ENCODE measurements around the gene MIF. TPM values are rescaled to one million over a fixed set of nuclear protein-coding genes. Genes with fewer than 3 reads are reported as not detected.
A peak's percentile ranks its signal among the peaks of the same experiment; 100 is the strongest.

Gene MIF
- total RNA-seq, 1 experiment from 2014 or later, result 1,068 TPM

- Histone ChIP-seq H2BK15ac (ENCODE audit: low read depth, low read length) (no peak overlapping the region), H3K23ac (ENCODE audit: insufficient read length, low read depth, low read length) (no peak overlapping the region), H3K27me3 (ENCODE audit: insufficient read depth, low read length) (no peaks in the 10 kb centered on the region), H3K9me3 (ENCODE audit: control insufficient read depth, low read depth, low read length) (no peaks in the 10 kb centered on the region), H3K23me2 (ENCODE audit: insufficient read length, low read depth, low read length, poor library complexity, severe bottlenecking) (peaks cover 14% of the 10 kb centered on the region), H2BK20ac (ENCODE audit: low read depth, low read length, poor library complexity, severe bottlenecking) (no peak overlapping the region), H3K18ac (ENCODE audit: insufficient read length, low read depth, low read length) (no peak overlapping the region), H3K4me1 (ENCODE audit: insufficient read depth, low read length) (0 out of 2 replicates have a peak, but pooled peaks cover 2% of the 10 kb centered on the region), H2BK12ac (ENCODE audit: insufficient read length, low read depth, low read length) (no peak overlapping the region), H3K79me2 (ENCODE audit: insufficient read depth, low read length) (no peaks in the 10 kb centered on the region), H2AK5ac (ENCODE audit: insufficient read length, low read length) (no peak overlapping the region), H3K14ac (ENCODE audit: insufficient read depth, low read length) (no peak overlapping the region), H3K9ac (ENCODE audit: extremely low read depth, insufficient read length, low read length) (no peak overlapping the region), H3K4ac (ENCODE audit: low read depth, low read length) (no peak overlapping the region), H3K56ac (ENCODE audit: insufficient read length, low read depth, low read length) (no peak overlapping the region), H4K20me1 (ENCODE audit: control insufficient read depth, insufficient read depth, insufficient read length) (no peaks in the 10 kb centered on the region), H2AFZ (ENCODE audit: low read length) (no peak overlapping the region), H4K91ac (ENCODE audit: insufficient read length, low read depth, low read length) (no peak overlapping the region), H2BK5ac (ENCODE audit: insufficient read length, low read length) (no peak overlapping the region), H4K8ac (replicated peaks; ENCODE audit: insufficient read length, low read depth, low read length) (no peak overlapping the region), H3K27ac (ENCODE audit: insufficient read length, low read depth, low read length) (no peak overlapping the region), H3K4me2 (ENCODE audit: insufficient read depth, insufficient read length, low read length) (peak overlapping the region; percentile 91), H3T11ph (ENCODE audit: low read length) (no peak overlapping the region), H2BK120ac (ENCODE audit: low read depth, low read length, poor library complexity, severe bottlenecking) (no peak overlapping the region), H4K5ac (ENCODE audit: insufficient read length, low read depth, low read length) (no peak overlapping the region), H3K79me1 (ENCODE audit: insufficient read depth, low read depth, low read length, poor library complexity, severe bottlenecking) (no peaks in the 10 kb centered on the region)
- DNase-seq, result no peak
- Mint-ChIP-seq H3K27ac (peak overlapping the region; percentile 90 to 97 (median 95); a peak in 4 of 7 replicates), H3K9me3 (no peaks in the 10 kb centered on the region; a peak in 1 of 5 replicates), H3K36me3 (ENCODE audit: insufficient read depth in 1 of 3, low read depth in 3 of 3) (peaks cover 5 to 7% (median 6%) of the 10 kb centered on the region in 3 experiments; a peak in 3 of 7 replicates), H3K4me3 (peak overlapping the region; percentile 83), H3K4me1 (peaks cover 20 to 21% of the 10 kb centered on the region in 2 experiments), H3K27me3 (ENCODE audit: low read depth) (no peaks in the 10 kb centered on the region)
- no CpG with 5 or more reads among the region's 7 CpGs for WGBS (ENCODE audit: extremely low coverage, insufficient read length, low lambda C conversion rate)
- no peak for TF ChIP-seq CTCF (conservative IDR thresholded peaks at IDR 0.05)
Observed at GRCh38 chr22:23858484-23858815, 35.7 kb upstream of the MIF start.
